Muscle layer of colon (tissue), 2 donors: ENCODE measurements around the gene ZMYND11.

ENCODE experiments used
- H3K27ac ChIP-seq: one replicate; pipeline ENCODE4 v1.7.0; 2013; ENCODE audit warnings: low read depth, mild to moderate bottlenecking, low read length, moderate library complexity
- H3K27me3 ChIP-seq, 2 donors: one replicate each; pipeline ENCODE4 v1.7.0; 2013; ENCODE audit warnings: low read length in 2 of 2, mild to moderate bottlenecking in 2 of 2; ENCODE audit not compliant: insufficient read depth in 2 of 2, control insufficient read depth in 1 of 2
- H3K36me3 ChIP-seq: one replicate; pipeline ENCODE4 v1.7.0; 2013; ENCODE audit warnings: mild to moderate bottlenecking, low read length; ENCODE audit not compliant: insufficient read depth
- H3K4me1 ChIP-seq: one replicate; pipeline ENCODE4 v1.7.0; 2013; ENCODE audit warnings: mild to moderate bottlenecking, low read length; ENCODE audit not compliant: insufficient read depth
- H3K4me3 ChIP-seq, 2 donors: one replicate each; pipeline ENCODE4 v1.7.0; 2013; ENCODE audit warnings: low read length in 2 of 2, low read depth in 1 of 2, mild to moderate bottlenecking in 1 of 2, moderate library complexity in 1 of 2
- H3K9ac ChIP-seq: one replicate; pipeline ENCODE4 v1.7.0; 2013; ENCODE audit warnings: low read length
- H3K9me3 ChIP-seq: one replicate; pipeline ENCODE4 v1.7.0; 2013; ENCODE audit warnings: mild to moderate bottlenecking, low read length
- donor health status: abdominal sarcoma.
- donor health status: Adenocarcinoma of cecum.

Gene ZMYND11

GRCh38 chr10:96466-96865, 38.8 kb upstream of the ZMYND11 start:
- H3K27ac ChIP-seq = no peak overlapping the region
- H3K36me3 ChIP-seq = no peaks in the 10 kb centered on the region
- peaks cover 0 to 6% of the 10 kb centered on the region in 2 donors for H3K27me3 ChIP-seq
- H3K4me1 ChIP-seq = no peaks in the 10 kb centered on the region
- H3K9me3 ChIP-seq = no peaks in the 10 kb centered on the region
- H3K4me3 ChIP-seq = no peak overlapping the region
- H3K9ac ChIP-seq = no peak overlapping the region

- no peak overlapping the region for H3K4me3 ChIP-seq
- H3K27ac ChIP-seq = no peak overlapping the region
- H3K4me1 ChIP-seq = no peaks in the 10 kb centered on the region
- H3K9me3 ChIP-seq = no peaks in the 10 kb centered on the region
- H3K27me3 ChIP-seq = no peaks in the 10 kb centered on the region
- no peak overlapping the region for H3K9ac ChIP-seq
- H3K36me3 ChIP-seq = no peaks in the 10 kb centered on the region
Observed at GRCh38 chr10:104416-104815, 30.8 kb upstream of the ZMYND11 start.

GRCh38 chr10:104862-105565, 30.2 kb upstream of the ZMYND11 start:
- Histone ChIP-seq H3K36me3 (no peaks in the 10 kb centered on the region), H3K9me3 (no peaks in the 10 kb centered on the region), H3K4me3 (no peak overlapping the region), H3K4me1 (no peaks in the 10 kb centered on the region), H3K9ac (no peak overlapping the region), H3K27ac (no peak overlapping the region), H3K27me3 (no peaks in the 10 kb centered on the region)

GRCh38 chr10:105806-106205, 29.4 kb upstream of the ZMYND11 start:
- Histone ChIP-seq H3K4me1 (no peaks in the 10 kb centered on the region), H3K27ac (no peak overlapping the region), H3K9me3 (no peaks in the 10 kb centered on the region), H3K9ac (no peak overlapping the region), H3K36me3 (no peaks in the 10 kb centered on the region), H3K4me3 (no peak overlapping the region), H3K27me3 (no peaks in the 10 kb centered on the region)

- H3K27ac ChIP-seq = no peak overlapping the region
- H3K9me3 ChIP-seq = no peaks in the 10 kb centered on the region
- no peak overlapping the region for H3K9ac ChIP-seq
- H3K36me3 ChIP-seq = no peaks in the 10 kb centered on the region
- H3K4me1 ChIP-seq = no peaks in the 10 kb centered on the region
- H3K4me3 ChIP-seq = no peak overlapping the region
- H3K27me3 ChIP-seq = no peaks in the 10 kb centered on the region
Observed at GRCh38 chr10:106740-107139, 28.5 kb upstream of the ZMYND11 start.

- Histone ChIP-seq H3K9me3 (no peaks in the 10 kb centered on the region), H3K36me3 (no peaks in the 10 kb centered on the region), H3K4me3 (no peak overlapping the region), H3K27me3 (no peaks in the 10 kb centered on the region), H3K4me1 (no peaks in the 10 kb centered on the region), H3K27ac (no peak overlapping the region), H3K9ac (no peak overlapping the region)
Observed at GRCh38 chr10:112246-112645, 23.0 kb upstream of the ZMYND11 start.

- no peaks in the 10 kb centered on the region for H3K27me3 ChIP-seq
- H3K27ac ChIP-seq = no peak overlapping the region
- no peaks in the 10 kb centered on the region for H3K9me3 ChIP-seq
- no peak overlapping the region for H3K4me3 ChIP-seq
- no peak overlapping the region for H3K9ac ChIP-seq
- peaks cover 7% of the 10 kb centered on the region for H3K4me1 ChIP-seq
- H3K36me3 ChIP-seq = no peaks in the 10 kb centered on the region
Observed at GRCh38 chr10:124874-125273, 10.4 kb upstream of the ZMYND11 start.

GRCh38 chr10:127612-128432, 7.4 kb upstream of the ZMYND11 start:
- H3K36me3 ChIP-seq = no peaks in the 10 kb centered on the region
- H3K27ac ChIP-seq = no peak overlapping the region
- H3K4me3 ChIP-seq = no peak overlapping the region
- no peak overlapping the region for H3K9ac ChIP-seq
- no peaks in the 10 kb centered on the region for H3K9me3 ChIP-seq
- H3K4me1 ChIP-seq = peaks cover 11% of the 10 kb centered on the region
- no peaks in the 10 kb centered on the region for H3K27me3 ChIP-seq

- Histone ChIP-seq H3K27ac (no peak overlapping the region), H3K4me1 (peaks cover 26% of the 10 kb centered on the region), H3K4me3 (no peak overlapping the region), H3K36me3 (no peaks in the 10 kb centered on the region), H3K9me3 (no peaks in the 10 kb centered on the region), H3K9ac (no peak overlapping the region), H3K27me3 (no peaks in the 10 kb centered on the region)
Observed at GRCh38 chr10:129810-130209, 5.4 kb upstream of the ZMYND11 start.

- no peaks in the 10 kb centered on the region for H3K36me3 ChIP-seq
- no peaks in the 10 kb centered on the region for H3K9me3 ChIP-seq
- peaks cover 37% of the 10 kb centered on the region for H3K4me1 ChIP-seq
- no peaks in the 10 kb centered on the region for H3K27me3 ChIP-seq
- no peak overlapping the region for H3K4me3 ChIP-seq
- no peak overlapping the region for H3K27ac ChIP-seq
- no peak overlapping the region for H3K9ac ChIP-seq
Observed at GRCh38 chr10:132946-133898, 2.0 kb upstream of the ZMYND11 start.
